ENCODE measurements around the gene GSG1.
"Not testable (repeated sequence)": the region's sequence is repeated elsewhere in the genome, so short reads cannot be mapped to it uniquely, and the experiment has no call there.

Gene GSG1

GRCh38 chr12:13062669-13063068, 40.8 kb downstream of the GSG1 start:
- DNase-seq, result peak in 5 of 56 donors; percentile 3 to 33 (median 25)

GRCh38 chr12:13061377-13061776, 42.1 kb downstream of the GSG1 start:
- no peak for DNase-seq

GRCh38 chr12:13060581-13060980, 42.9 kb downstream of the GSG1 start:
- DNase-seq, result no peak

- DNase-seq, result not testable (repeated sequence)
These were observed 49.9 kb downstream of the GSG1 start for GRCh38 chr12:13053617-13054016.

- no peak for DNase-seq
These were observed 51.0 kb downstream of the GSG1 start for GRCh38 chr12:13052421-13052820.

GRCh38 chr12:13049816-13050215, 53.7 kb downstream of the GSG1 start:
- DNase-seq, result no peak

GRCh38 chr12:13046964-13047363, 56.5 kb downstream of the GSG1 start:
- no peak for DNase-seq

- no peak for DNase-seq
These were observed 57.7 kb downstream of the GSG1 start for GRCh38 chr12:13045816-13046215.

- no peak for DNase-seq
These were observed 58.6 kb downstream of the GSG1 start for GRCh38 chr12:13044906-13045299.

- peak in 53 of 56 donors; percentile 8 to 85 (median 64) for DNase-seq
These were observed 59.2 kb downstream of the GSG1 start, which contains the start of gene FAM234B for GRCh38 chr12:13044002-13044905. FAM234B (plus strand) TSS chr12:13044381; CDS start chr12:13044404, 23 bp downstream.

- no peak for DNase-seq
These were observed 60.7 kb downstream of the GSG1 start for GRCh38 chr12:13042666-13043230.

GRCh38 chr12:13041224-13041623, 62.2 kb downstream of the GSG1 start:
- no peak for DNase-seq

GRCh38 chr12:13039328-13039956, 64.0 kb downstream of the GSG1 start:
- DNase-seq, result no peak

- no peak for DNase-seq
These were observed 64.8 kb downstream of the GSG1 start for GRCh38 chr12:13038491-13039161.

- no peak for DNase-seq
These were observed 66.6 kb downstream of the GSG1 start for GRCh38 chr12:13036881-13037280.

GRCh38 chr12:13035335-13035734, 68.1 kb downstream of the GSG1 start:
- DNase-seq, result not testable (repeated sequence)

All from amygdala (tissue), 56 donors.